PFSK-1 (cell line): ENCODE measurements around the gene MBNL2.

Experiments used
- POLR2AphosphoS5 ChIP-seq: IDR thresholded peaks from 2 replicates; pipeline ENCODE4 v1.6.1; 2012; ENCODE audit warnings: low read depth, mild to moderate bottlenecking, control low read depth, low read length, moderate library complexity
- SIN3A ChIP-seq: IDR thresholded peaks from 2 replicates; pipeline ENCODE4 v1.6.1; 2012; ENCODE audit warnings: mild to moderate bottlenecking, low read length, moderate library complexity, borderline replicate concordance; ENCODE audit not compliant: insufficient read depth
- TAF1 ChIP-seq: IDR thresholded peaks from 2 replicates; pipeline ENCODE4 v1.6.1; 2012; ENCODE audit warnings: low read length, control low read depth, borderline replicate concordance; ENCODE audit not compliant: insufficient read depth
- TF ChIP-seq, protein P1 (sequence below), 2 experiments: IDR thresholded peaks; 2 replicates each; pipeline versions ENCODE4 v1.6.1 to v1.8.0; 2011 to 2012; ENCODE audit warnings: low read depth in 2 of 2, low read length in 2 of 2, control low read depth in 1 of 2, inconsistent platforms in 1 of 2, mild to moderate bottlenecking in 1 of 2, moderate library complexity in 1 of 2; ENCODE audit not compliant: insufficient read depth in 1 of 2

DNA sequence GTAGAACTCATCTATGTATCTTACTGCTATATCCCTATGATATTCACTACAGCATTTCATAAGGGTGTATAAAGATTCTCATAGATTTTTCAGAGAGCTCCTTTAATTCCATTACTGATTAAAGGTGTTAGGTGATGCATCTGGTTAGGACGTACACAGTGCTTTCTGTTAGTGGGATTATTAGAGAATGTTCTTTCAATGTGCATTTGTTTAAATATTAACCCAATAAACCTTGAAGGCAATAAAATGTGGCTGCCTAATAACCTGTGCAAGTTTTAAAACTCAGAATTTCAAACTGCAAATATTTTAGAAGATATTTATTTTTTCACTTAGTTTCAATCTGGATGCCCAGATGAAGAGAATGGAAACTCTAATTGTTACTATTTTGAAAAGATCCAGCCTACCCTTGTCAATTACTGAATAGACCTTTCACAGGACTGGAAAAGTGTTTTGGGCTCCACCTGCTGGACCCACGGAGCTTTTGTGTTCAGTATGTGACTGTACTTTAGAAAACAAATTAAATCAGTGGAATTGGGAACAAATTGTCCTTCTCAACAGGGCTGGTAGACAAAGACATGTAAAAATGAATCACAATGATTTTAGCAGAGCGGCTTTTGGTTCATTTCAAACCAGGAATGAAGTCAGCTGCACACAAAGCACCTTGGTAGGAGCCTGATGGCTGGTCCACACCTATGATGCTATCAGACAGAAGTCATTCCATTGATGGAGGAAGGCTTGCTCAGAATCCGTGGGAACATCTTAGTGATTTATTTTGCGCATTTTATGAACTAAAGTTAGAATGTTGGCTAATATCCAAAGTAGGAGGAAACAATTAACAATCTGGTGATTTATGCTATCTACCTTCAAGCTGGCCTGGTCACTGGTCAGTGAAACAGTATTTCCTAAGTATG is 122.4 kb downstream of the MBNL2 start:
- no peak for TF ChIP-seq TAF1
- TF ChIP-seq POLR2AphosphoS5 = no peak
- TF ChIP-seq SIN3A = no peak
- TF ChIP-seq, protein P1, sequence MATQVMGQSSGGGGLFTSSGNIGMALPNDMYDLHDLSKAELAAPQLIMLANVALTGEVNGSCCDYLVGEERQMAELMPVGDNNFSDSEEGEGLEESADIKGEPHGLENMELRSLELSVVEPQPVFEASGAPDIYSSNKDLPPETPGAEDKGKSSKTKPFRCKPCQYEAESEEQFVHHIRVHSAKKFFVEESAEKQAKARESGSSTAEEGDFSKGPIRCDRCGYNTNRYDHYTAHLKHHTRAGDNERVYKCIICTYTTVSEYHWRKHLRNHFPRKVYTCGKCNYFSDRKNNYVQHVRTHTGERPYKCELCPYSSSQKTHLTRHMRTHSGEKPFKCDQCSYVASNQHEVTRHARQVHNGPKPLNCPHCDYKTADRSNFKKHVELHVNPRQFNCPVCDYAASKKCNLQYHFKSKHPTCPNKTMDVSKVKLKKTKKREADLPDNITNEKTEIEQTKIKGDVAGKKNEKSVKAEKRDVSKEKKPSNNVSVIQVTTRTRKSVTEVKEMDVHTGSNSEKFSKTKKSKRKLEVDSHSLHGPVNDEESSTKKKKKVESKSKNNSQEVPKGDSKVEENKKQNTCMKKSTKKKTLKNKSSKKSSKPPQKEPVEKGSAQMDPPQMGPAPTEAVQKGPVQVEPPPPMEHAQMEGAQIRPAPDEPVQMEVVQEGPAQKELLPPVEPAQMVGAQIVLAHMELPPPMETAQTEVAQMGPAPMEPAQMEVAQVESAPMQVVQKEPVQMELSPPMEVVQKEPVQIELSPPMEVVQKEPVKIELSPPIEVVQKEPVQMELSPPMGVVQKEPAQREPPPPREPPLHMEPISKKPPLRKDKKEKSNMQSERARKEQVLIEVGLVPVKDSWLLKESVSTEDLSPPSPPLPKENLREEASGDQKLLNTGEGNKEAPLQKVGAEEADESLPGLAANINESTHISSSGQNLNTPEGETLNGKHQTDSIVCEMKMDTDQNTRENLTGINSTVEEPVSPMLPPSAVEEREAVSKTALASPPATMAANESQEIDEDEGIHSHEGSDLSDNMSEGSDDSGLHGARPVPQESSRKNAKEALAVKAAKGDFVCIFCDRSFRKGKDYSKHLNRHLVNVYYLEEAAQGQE (IDR thresholded peaks at IDR 0.05; ENCODE audit: insufficient read depth in 1 of 2, low read depth in 2 of 2, low read length in 2 of 2) = no peak
